Fibroblast of villous mesenchyme (primary cell): ENCODE data around the gene ZMYM5. TPM values are rescaled to one million over a fixed set of nuclear protein-coding genes. Genes with fewer than 3 reads are reported as not detected.

Source experiments
- total RNA-seq: library from RNA; depleted of rRNA; stranded (reverse); fragments of >200 nt; gene quantifications from 2 replicates; pipeline ENCODE4 v1.2.3, GENCODE V29; 2012

Gene ZMYM5
- total RNA-seq, 1 donor = 24.2 TPM

Other genes with a start within 250 kb of the ZMYM5 start
- gene MPHOSPH8, start 230.0 kb downstream of the ZMYM5 start, total RNA-seq = 13.5 and 16.8 TPM in 2 replicates
- 76.7 and 80.7 TPM in 2 replicates for gene PSPC1, start 80.7 kb downstream of the ZMYM5 start, total RNA-seq
- gene ZMYM2, start 95.1 kb upstream of the ZMYM5 start, total RNA-seq = 54.1 and 69.1 TPM in 2 replicates